Skeletal muscle cell (primary cell): ENCODE results near the gene KRT37.
"Not testable (repeated sequence)": the region's sequence is repeated elsewhere in the genome, so short reads cannot be mapped to it uniquely, and the experiment has no call there.

Experiments
- DNase-seq: peaks from one replicate; pipeline ENCODE4 v3.0.0-alpha.2; 2010; ENCODE audit warnings: low read depth
- H3K4me3 ChIP-seq: 2 replicates; pipeline ENCODE4 v1.5.1; 2011; ENCODE audit warnings: low read depth, mild to moderate bottlenecking, control low read depth, low read length, moderate library complexity

KRT37 gene

DNA sequence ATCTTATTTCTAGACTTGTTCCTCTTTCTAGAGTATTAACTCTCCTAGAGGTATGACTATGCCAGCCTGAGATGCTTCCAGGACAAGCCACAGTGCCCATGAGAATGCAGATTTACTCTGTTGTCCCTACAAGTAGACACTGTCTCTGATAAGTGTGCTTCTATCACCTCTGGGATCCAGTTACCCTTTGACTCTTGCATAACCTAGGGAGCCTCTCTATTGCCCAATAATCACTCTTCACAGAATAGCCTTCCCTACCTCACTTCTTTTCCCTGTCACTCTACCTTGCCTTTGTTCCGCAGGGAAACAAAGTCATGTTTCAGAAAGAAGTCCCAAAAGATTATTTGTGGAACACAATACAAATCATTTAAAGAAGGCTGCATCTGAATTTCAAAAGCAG is 40.7 kb downstream of the KRT37 start:
- no peak for DNase-seq
- no peak overlapping the region for H3K4me3 ChIP-seq

DNA sequence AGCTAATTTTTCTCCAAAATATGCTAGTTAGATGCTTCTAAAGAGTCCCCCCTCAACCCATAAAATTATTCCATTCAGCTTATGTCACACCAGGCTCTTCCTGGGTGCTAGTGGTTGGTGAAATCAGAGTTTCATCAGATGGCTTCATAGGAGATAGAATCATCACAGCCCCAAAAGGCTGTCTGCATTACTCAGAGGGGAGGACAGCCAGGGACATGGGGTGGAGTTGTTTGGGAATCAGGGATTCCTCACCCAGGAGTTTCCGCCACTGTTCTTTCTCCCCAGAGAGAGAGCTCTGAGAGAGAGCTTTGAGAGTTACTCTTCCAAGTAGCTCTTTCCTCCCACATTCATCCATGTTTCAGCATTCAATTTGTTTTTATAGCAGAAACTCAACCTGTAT is 42.0 kb downstream of the KRT37 start:
- no peak for DNase-seq
- H3K4me3 ChIP-seq, result no peak overlapping the region

DNA sequence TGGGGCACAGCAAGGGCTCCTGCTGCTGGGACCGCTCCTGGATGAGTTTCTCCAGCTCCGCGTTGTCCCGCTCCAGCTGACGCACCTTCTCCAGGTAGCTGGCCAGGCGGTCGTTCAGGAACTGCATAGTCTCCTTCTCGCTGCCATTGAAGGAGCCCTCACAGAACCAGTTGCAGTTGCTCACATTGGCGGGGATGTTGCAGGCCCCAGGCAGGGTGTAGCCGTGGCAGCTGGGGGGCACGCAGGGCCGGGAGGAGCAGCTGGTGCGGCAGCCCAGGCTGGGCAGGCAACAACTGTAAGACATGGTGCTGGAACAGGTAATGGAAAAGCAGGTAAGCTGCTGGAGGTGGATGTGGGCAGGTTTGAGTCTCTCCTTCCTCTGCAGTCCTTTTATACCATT is 42.4 kb downstream of the KRT37 start, which contains the start of gene KRT34:
Gene KRT34 (minus strand): TSS at position 364 of the 400 bp plus-strand sequence. CDS start 60 bp downstream, at position 304.
- H3K4me3 ChIP-seq, result not testable (repeated sequence)

DNA sequence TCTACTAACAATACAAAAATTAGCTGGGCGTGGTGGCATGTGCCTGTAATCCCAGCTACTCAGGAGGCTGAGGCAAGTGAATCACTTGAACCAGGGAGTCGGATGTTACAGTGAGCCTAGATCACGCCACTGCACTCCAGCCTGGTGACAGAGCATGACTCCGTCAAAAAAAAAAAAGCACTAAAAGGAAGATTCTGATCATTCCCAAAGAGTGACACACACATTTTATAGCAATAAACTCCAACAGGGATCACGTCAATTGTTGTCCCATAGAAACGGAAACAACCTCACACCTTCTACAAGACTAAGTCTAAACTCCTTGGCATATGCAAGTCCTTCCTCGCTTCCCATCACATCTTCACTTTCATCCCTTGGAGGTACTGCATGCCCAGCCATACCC is 44.3 kb downstream of the KRT37 start:
- not testable (repeated sequence) for H3K4me3 ChIP-seq
- DNase-seq, result peak; percentile 34

More for the DNA sequence above, 42.4 kb downstream of the KRT37 start, which contains the start of gene KRT34:
- DNase-seq, result not testable (repeated sequence)

DNA sequence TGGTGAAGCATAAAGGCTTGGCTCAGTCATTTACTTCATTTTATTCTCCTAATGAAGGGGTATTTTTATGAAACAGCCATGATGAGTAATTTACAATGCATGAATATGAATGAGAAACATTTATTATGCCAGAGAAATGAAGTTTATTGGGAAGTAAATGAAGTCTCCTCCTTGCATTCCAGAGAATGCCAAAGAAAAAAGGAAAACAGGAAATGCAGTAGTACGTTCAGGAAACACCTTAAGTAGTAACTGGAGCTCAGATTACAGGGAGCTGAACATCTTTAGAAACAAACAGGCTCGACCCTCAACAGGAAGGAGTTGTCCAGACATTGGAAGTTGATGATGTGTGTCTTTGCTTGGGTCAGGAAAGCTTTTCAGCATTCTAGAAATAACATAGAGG is 46.8 kb downstream of the KRT37 start:
- H3K4me3 ChIP-seq, result no peak overlapping the region
- no peak for DNase-seq
